Gastroesophageal sphincter (tissue), 4 donors: ENCODE measurements around the gene KMT2D. TPM values are rescaled to one million over a fixed set of nuclear protein-coding genes. Genes with fewer than 3 reads are reported as not detected.
A peak's percentile ranks its signal among the peaks of the same experiment; 100 is the strongest.

Experiments
- ATAC-seq: fragments of 150-250 bp; one replicate; pipeline ENCODE4 v1.9.1; 2016; ENCODE audit warnings: mild to moderate bottlenecking, moderate library complexity
- H3K27ac ChIP-seq, 4 donors: fragments of 200-600 bp; sonication (generic) in 3 of 4; 1 replicate in 3 of 4; 2 replicates in 1 of 4; pipeline ENCODE4 v1.5.1; 2016 to 2019
- H3K27me3 ChIP-seq: fragments of 200-600 bp; sonication (generic); one replicate; pipeline ENCODE4 v1.5.1; 2019
- H3K36me3 ChIP-seq, 2 donors: fragments of 200-600 bp; sonication (generic); one replicate each; pipeline ENCODE4 v1.5.1; 2019; ENCODE audit warnings: control low read depth in 1 of 2
- H3K4me1 ChIP-seq, 3 donors: fragments of 200-600 bp; sonication (generic); 1 replicate in 2 of 3; 2 replicates in 1 of 3; pipeline ENCODE4 v1.5.1; 2016 to 2019; ENCODE audit warnings: control low read depth in 2 of 3
- H3K4me3 ChIP-seq, 2 donors: fragments of 200-600 bp; sonication (generic); one replicate each; pipeline ENCODE4 v1.5.1; 2019; ENCODE audit warnings: mild to moderate bottlenecking in 1 of 2, moderate library complexity in 1 of 2
- H3K9me3 ChIP-seq, 3 donors: fragments of 200-600 bp; sonication (generic); one replicate each; pipeline ENCODE4 v1.5.1; 2017 to 2019; ENCODE audit warnings: control low read depth in 2 of 3
- EP300 ChIP-seq: sonication (generic); formaldehyde crosslinking; IDR thresholded peaks from one replicate; pipeline ENCODE4 v1.6.1; 2017; ENCODE audit warnings: antibody characterized with exemption, mild to moderate bottlenecking
- POLR2A ChIP-seq, 2 donors: fragments of 450-650 bp; IDR thresholded peaks; one replicate each; pipeline ENCODE4 v1.6.1; 2017; ENCODE audit warnings: antibody characterized with exemption in 2 of 2, mild to moderate bottlenecking in 2 of 2, moderate library complexity in 1 of 2
- POLR2AphosphoS5 ChIP-seq: sonication (generic); formaldehyde crosslinking; IDR thresholded peaks from one replicate; pipeline ENCODE4 v1.6.1; 2017; ENCODE audit warnings: antibody characterized with exemption
- WGBS, 2 donors: methylation state at CpG; one replicate each; pipeline ENCODE4 v1.1.5; 2018; ENCODE audit warnings: low coverage in 1 of 2; 5-methylcytosine and 5-hydroxymethylcytosine counted together
- total RNA-seq, 4 donors: library from RNA; depleted of rRNA; stranded (reverse); fragments of >200 nt; gene quantifications; one replicate each; pipeline ENCODE4 v1.1.0, GENCODE V29; 2016
- TF ChIP-seq, protein P1 (sequence below), 4 experiments: fragments of 200-600 bp in 2 of 4; fragments of 450-650 bp in 2 of 4; sonication (generic) in 1 of 4; IDR thresholded peaks; one replicate each; pipeline ENCODE4 v1.5.1; 2017 to 2019; ENCODE audit warnings: antibody characterized with exemption in 4 of 4, mild to moderate bottlenecking in 2 of 4, moderate library complexity in 2 of 4

Gene KMT2D
- total RNA-seq, 4 donors from 2014 or later: 23.6 to 75.0 (median 53.8) TPM

DNA sequence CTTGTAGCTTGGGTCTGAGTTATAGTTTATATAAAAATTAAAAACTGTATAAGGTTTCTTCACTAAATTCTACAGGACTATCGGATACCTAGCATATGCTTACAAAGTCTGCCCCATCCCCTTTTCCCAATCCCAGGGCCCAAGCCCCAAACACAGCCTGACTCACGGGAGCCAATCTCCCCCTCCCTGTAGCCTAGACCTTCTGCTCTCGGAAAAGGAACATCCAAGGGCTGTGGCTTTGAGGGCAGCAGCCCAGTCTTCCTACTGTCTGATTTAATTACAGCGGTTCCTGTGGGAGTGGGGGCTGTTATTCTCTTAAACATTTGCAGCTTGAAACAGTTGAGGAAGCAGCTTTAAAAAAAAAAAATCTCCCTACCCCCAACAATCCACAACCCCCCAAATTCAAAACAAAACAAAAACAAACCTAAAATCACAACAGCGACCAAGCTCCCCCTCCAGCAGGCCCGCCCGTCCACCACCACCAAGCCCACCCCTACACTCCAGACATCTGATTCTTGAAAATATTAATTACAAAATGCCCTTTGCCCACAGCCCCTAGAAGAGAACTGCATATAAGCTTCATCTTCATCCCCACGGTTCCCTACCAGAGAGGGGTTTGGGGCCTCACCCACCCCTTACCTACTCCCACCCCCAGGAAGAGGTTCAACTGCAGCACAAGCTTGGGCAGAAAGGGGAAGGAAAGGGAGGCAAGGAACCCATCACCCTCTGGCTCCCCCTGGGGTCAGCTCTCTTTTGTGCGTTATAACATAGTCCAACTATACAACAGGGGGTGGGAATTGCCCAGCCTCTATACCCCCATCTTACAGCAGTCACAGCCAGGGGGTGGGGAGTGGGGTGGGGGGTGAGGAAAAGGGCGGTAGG lies 40.9 kb downstream of the KMT2D start:
- Histone ChIP-seq H3K27me3 (no peaks in the 10 kb centered on the region), H3K9me3 (no peaks in the 10 kb centered on the region), H3K27ac (peak overlapping the region; percentile 76 to 95 (median 93)), H3K4me3 (peak overlapping the region in 1 of 2 donors; percentile 83), H3K4me1 (peaks cover 4 to 32% (median 13%) of the 10 kb centered on the region in 3 donors), H3K36me3 (peaks cover 0 to 44% of the 10 kb centered on the region in 2 donors)
- no peak for TF ChIP-seq POLR2A (IDR thresholded peaks at IDR 0.05)
- TF ChIP-seq EP300: no peak
- TF ChIP-seq POLR2AphosphoS5: no peak
- TF ChIP-seq, protein P1, sequence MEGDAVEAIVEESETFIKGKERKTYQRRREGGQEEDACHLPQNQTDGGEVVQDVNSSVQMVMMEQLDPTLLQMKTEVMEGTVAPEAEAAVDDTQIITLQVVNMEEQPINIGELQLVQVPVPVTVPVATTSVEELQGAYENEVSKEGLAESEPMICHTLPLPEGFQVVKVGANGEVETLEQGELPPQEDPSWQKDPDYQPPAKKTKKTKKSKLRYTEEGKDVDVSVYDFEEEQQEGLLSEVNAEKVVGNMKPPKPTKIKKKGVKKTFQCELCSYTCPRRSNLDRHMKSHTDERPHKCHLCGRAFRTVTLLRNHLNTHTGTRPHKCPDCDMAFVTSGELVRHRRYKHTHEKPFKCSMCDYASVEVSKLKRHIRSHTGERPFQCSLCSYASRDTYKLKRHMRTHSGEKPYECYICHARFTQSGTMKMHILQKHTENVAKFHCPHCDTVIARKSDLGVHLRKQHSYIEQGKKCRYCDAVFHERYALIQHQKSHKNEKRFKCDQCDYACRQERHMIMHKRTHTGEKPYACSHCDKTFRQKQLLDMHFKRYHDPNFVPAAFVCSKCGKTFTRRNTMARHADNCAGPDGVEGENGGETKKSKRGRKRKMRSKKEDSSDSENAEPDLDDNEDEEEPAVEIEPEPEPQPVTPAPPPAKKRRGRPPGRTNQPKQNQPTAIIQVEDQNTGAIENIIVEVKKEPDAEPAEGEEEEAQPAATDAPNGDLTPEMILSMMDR (IDR thresholded peaks at IDR 0.05): no peak
- ATAC-seq: no peak
- 30 to 59% methylated on average over 5 to 8 of the region's 10 CpGs for WGBS, 2 donors

DNA sequence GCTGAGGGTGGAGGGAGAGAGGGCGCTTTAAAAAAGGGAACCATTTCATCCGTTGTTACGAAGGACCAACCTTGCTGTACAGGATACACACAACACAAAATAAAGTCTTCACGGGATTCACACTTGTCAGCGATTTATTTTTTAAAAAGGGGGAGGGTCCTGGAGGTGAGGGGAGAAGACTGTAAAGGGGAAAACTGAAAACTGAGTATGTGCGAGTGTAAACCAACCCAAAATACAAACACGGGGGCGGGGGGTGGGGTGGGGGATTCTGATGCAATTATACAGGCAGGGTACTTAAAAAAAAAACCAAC lies 41.5 kb downstream of the KMT2D start:
- ATAC-seq: peak; percentile 31
- Histone ChIP-seq H3K36me3 (peaks cover 0 to 38% of the 10 kb centered on the region in 2 donors), H3K4me3 (peak overlapping the region; percentile 71 to 83), H3K27ac (peak overlapping the region; percentile 76 to 95 (median 93)), H3K9me3 (no peaks in the 10 kb centered on the region), H3K27me3 (no peaks in the 10 kb centered on the region), H3K4me1 (peaks cover 4 to 32% (median 13%) of the 10 kb centered on the region in 3 donors)
- WGBS, 2 donors: 3 to 8% methylated on average over 8 of the region's 8 CpGs
- TF ChIP-seq POLR2A (IDR thresholded peaks at IDR 0.05) (no peak), POLR2AphosphoS5 (no peak), EP300 (no peak)
- TF ChIP-seq, protein P1 (IDR thresholded peaks at IDR 0.05): no peak

DNA sequence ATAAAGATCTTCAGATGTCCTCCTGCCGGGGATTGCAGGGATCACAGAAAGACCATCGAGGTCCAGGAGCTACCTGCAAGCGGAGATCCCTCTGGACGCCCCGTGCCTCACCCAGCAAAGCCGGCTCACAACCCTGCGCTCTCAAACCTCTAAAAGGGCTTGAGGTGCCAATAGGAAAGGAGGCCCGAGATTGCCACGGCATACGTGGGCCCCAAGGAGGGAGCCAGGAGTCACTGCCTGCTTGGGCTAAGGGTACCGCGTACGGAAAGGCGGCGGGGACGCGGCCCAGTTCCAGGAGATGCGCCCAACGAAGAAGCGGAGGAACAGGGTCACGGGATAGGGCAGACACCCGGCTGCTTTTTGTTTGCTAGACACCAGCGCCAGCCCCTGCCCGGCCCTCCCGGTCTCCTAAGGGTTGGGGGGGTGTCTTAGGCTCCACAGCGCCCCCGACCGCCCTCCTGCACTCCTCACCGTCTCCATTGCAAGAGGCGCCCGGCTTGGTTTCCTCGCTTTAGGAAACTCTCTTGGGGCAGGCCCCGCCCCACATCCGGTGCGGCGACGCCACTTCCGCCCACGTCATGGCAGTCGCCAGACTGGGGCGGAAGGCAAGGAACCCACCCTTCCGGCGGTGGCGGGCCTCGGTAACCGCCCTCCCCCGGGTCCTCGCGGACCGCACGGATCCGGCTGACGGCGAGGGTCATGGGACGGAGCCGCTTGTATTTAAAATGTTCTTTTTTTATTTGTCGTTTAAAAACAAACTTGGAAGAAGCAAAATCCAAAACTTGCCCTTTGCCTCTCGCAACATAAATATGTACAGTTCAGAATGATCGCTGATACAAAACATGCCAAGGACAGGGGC lies 42.1 kb downstream of the KMT2D start, which contains the start of gene PRKAG1:
Gene PRKAG1 (minus strand): TSS at position 516 of the 859 bp plus-strand sequence. CDS start 36 bp downstream, at position 480.
- peaks cover 0 to 32% of the 10 kb centered on the region in 2 donors for H3K36me3 ChIP-seq
- H3K9me3 ChIP-seq: no peaks in the 10 kb centered on the region
- TF ChIP-seq POLR2AphosphoS5: peak; percentile 96
- TF ChIP-seq EP300: no peak
- TF ChIP-seq, protein P1 (IDR thresholded peaks at IDR 0.05): peak in 3 of 4 experiments; percentile 28 to 60 (median 51)
- TF ChIP-seq POLR2A (IDR thresholded peaks at IDR 0.05): peak; percentile 90 to 91
- peaks cover 4 to 32% (median 13%) of the 10 kb centered on the region in 3 donors for H3K4me1 ChIP-seq
- H3K4me3 ChIP-seq: peak within 1 kb of the TSS; percentile 71 to 83
- peak; percentile 97 for ATAC-seq
- H3K27ac ChIP-seq: peak within 1 kb of the TSS; percentile 76 to 95 (median 93)
- 0 to 1% methylated on average over 9 to 16 of the region's 59 CpGs for WGBS, 2 donors
- H3K27me3 ChIP-seq: no peaks in the 10 kb centered on the region

DNA sequence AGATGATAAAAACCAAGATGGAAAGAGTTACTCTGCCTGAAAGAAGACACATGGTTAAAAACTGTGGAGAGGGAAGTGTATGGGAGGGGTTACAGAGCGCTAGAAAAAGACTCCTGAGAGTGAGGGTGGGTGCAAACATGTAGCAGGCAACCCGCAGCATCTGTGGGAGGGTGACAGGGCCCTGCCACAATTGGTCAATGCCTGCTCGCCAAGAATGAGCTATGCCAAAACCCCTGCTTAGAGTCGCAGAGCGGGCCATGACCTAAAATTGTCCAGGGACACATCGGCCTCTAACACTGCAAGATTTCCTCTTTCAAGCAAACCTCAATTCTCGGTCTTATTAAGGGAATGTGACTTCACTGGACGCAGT lies 42.7 kb downstream of the KMT2D start:
- 0% methylated on average over 2 to 3 of the region's 8 CpGs for WGBS, 2 donors
- H3K27ac ChIP-seq: peak overlapping the region; percentile 76 to 95 (median 93)
- peak overlapping the region; percentile 71 to 83 for H3K4me3 ChIP-seq
- peaks cover 0 to 30% of the 10 kb centered on the region in 2 donors for H3K36me3 ChIP-seq
- ATAC-seq: peak; percentile 0
- H3K9me3 ChIP-seq: no peaks in the 10 kb centered on the region
- peaks cover 4 to 32% (median 13%) of the 10 kb centered on the region in 3 donors for H3K4me1 ChIP-seq
- TF ChIP-seq, protein P1 (IDR thresholded peaks at IDR 0.05): no peak
- TF ChIP-seq POLR2A (IDR thresholded peaks at IDR 0.05) (no peak), POLR2AphosphoS5 (no peak), EP300 (no peak)
- no peaks in the 10 kb centered on the region for H3K27me3 ChIP-seq
